ENCODE results near the gene TMEM163. TPM values are rescaled to one million over a fixed set of nuclear protein-coding genes. Genes with fewer than 3 reads are reported as not detected.

Gene TMEM163
- total and polyA plus RNA-seq, 7 donors, result 0.28 to 2.6 (median 1.1) TPM; not detected in 1

DNA sequence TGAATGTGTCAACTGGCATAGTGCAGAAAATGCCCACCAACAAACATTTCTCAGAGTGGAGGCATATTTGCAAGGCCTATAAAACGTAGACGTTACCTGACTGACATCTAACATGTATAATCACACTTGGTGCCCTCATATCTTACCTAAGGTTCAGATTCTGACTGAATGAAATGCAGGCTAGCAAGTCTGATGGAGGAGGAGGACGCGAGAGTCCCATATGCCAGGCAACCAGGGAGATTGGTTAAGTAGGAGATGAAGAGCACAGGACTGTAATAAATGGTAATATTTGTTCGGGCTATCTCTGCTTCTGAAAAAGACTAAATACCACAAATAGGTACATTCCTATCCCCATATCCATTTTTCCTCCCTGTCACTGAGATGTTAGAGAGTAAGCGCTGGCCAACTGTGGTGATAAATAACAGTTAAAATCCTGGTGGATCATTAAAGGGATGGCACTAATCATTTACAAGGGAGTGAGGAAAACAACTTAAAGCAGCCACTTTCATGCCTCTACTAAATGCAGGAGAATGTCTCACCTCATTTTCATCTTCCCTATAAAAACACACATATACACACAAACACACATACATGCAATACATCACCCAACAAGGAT lies 217.2 kb downstream of the TMEM163 start:
- Histone ChIP-seq H3K4me1 (no peaks in the 10 kb centered on the region), H3K27ac (no peak overlapping the region), H3K9me3 (no peaks in the 10 kb centered on the region), H3K4me3 (no peak overlapping the region), H3K27me3 (no peaks in the 10 kb centered on the region), H3K36me3 (no peaks in the 10 kb centered on the region)
- DNase-seq, result no peak
- intact Hi-C loops (cut with DNase I), result no loop called here
- 85% methylated on average over 6 of the region's 6 CpGs for WGBS, 2 donors
- TF ChIP-seq POLR2AphosphoS5 (IDR thresholded peaks at IDR 0.05) (no peak), EP300 (IDR thresholded peaks at IDR 0.05) (no peak), POLR2A (IDR thresholded peaks at IDR 0.05) (no peak)
- TF ChIP-seq, protein P1, sequence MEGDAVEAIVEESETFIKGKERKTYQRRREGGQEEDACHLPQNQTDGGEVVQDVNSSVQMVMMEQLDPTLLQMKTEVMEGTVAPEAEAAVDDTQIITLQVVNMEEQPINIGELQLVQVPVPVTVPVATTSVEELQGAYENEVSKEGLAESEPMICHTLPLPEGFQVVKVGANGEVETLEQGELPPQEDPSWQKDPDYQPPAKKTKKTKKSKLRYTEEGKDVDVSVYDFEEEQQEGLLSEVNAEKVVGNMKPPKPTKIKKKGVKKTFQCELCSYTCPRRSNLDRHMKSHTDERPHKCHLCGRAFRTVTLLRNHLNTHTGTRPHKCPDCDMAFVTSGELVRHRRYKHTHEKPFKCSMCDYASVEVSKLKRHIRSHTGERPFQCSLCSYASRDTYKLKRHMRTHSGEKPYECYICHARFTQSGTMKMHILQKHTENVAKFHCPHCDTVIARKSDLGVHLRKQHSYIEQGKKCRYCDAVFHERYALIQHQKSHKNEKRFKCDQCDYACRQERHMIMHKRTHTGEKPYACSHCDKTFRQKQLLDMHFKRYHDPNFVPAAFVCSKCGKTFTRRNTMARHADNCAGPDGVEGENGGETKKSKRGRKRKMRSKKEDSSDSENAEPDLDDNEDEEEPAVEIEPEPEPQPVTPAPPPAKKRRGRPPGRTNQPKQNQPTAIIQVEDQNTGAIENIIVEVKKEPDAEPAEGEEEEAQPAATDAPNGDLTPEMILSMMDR (IDR thresholded peaks at IDR 0.05), result no peak

DNA sequence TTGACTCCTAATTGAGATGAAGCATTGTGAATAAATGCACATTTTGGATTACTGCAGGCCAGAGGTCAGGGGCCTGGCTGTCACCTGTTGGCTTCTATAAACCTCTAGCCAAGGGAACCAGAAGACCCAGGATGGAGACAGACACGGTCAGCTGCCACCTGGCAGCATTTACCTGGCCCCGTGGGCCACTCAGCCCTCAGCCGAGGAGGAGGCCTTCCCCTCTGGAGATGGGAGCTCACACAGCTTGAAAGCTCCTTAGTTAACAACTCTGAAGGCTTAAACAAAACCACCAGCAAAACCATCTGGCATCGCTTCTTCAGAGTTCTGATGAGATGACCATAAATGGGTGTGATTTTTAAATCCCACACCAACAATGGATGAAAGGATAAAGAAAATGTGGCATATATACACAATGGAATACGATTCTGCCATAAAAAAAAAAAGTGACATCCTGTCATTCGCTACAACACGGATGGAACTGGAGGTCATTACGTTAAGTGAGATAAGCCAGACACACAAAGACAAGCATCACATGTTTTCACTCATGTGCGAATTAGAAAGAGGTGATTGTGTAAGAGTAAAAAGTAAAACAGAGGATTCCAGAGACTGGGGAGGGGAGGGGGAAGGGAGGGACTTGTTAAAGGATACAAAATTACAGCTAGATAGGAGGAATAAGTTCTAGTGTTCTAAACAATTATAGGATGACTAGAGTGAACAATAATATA lies 218.4 kb downstream of the TMEM163 start:
- no peaks in the 10 kb centered on the region for H3K36me3 ChIP-seq
- no peak for DNase-seq
- TF ChIP-seq POLR2AphosphoS5 (IDR thresholded peaks at IDR 0.05), result peak; percentile 12 to 74 (median 54)
- TF ChIP-seq, protein P1 (IDR thresholded peaks at IDR 0.05), result no peak
- TF ChIP-seq EP300 (IDR thresholded peaks at IDR 0.05), result no peak
- TF ChIP-seq POLR2A (IDR thresholded peaks at IDR 0.05), result no peak
- intact Hi-C loops (cut with DNase I), result no loop called here
- H3K4me1 ChIP-seq, result no peaks in the 10 kb centered on the region
- peak overlapping the region in 2 of 4 donors; percentile 7 to 24 for H3K27ac ChIP-seq
- H3K4me3 ChIP-seq, result no peak overlapping the region
- no peaks in the 10 kb centered on the region for H3K9me3 ChIP-seq
- no peaks in the 10 kb centered on the region for H3K27me3 ChIP-seq
- WGBS, 2 donors, result 59 to 72% methylated on average over 9 of the region's 9 CpGs

DNA sequence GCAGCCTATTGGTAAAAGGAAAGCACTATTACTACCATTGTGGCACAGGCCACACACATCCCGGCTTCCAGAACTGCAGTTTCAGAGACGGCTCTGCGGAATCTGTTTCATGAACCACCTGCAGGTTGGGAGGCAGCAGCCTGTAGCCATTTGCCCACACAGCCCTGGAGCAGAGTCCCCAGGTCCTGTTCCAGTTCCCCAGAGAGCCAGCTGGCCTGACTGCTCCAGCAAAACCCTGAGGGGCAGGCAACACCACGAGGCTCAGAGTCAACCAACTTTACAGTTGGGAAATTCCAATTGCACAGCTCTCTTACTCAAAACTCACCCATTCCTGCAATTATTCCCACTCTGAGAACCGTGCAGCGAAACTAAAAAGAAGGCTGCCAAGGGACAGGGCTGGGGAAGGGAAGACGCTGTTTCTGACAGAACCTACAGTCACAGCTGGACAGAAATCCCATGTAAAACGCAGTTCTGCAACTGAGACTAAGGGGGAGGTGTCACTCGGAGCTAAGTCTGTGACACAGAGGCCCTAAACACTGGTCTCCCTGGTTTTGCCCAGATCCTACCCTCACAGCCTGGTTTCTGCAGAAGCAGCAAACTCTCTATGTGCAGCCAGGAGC lies 219.4 kb downstream of the TMEM163 start:
- no peak for DNase-seq
- Histone ChIP-seq H3K9me3 (no peaks in the 10 kb centered on the region), H3K4me1 (no peaks in the 10 kb centered on the region), H3K36me3 (no peaks in the 10 kb centered on the region), H3K27ac (no peak overlapping the region), H3K27me3 (no peaks in the 10 kb centered on the region), H3K4me3 (no peak overlapping the region)
- intact Hi-C loops (cut with DNase I), result no loop called here
- 73 to 82% methylated on average over 9 of the region's 9 CpGs for WGBS, 2 donors
- TF ChIP-seq POLR2AphosphoS5 (IDR thresholded peaks at IDR 0.05) (no peak), EP300 (IDR thresholded peaks at IDR 0.05) (no peak), POLR2A (IDR thresholded peaks at IDR 0.05) (no peak)
- TF ChIP-seq, protein P1 (IDR thresholded peaks at IDR 0.05), result no peak

DNA sequence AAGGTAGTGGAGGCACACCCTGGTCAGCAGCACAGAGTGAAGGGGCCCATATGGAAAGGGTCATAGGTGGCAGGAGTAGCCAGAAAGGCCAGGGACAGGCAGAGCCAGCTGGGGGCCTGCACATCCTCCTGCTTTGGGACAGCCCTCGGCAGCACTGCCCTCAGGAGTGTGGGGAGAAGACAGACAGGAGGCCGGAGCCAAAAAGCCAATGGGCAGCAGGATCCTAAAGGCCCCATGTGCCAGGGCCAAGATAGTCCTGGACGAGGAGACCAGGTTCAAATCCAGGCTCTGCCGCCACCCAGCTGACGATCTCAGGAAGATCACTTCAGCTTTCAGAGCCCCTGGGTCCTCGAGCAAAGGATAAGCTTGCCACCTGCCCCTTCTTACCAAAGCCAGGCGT lies 220.1 kb downstream of the TMEM163 start:
- no peak overlapping the region for H3K4me3 ChIP-seq
- H3K27me3 ChIP-seq, result no peaks in the 10 kb centered on the region
- H3K9me3 ChIP-seq, result no peaks in the 10 kb centered on the region
- no peak for TF ChIP-seq POLR2A (IDR thresholded peaks at IDR 0.05)
- TF ChIP-seq POLR2AphosphoS5 (IDR thresholded peaks at IDR 0.05), result no peak
- TF ChIP-seq, protein P1 (IDR thresholded peaks at IDR 0.05), result no peak
- TF ChIP-seq EP300 (IDR thresholded peaks at IDR 0.05), result no peak
- no peaks in the 10 kb centered on the region for H3K4me1 ChIP-seq
- 82 to 86% methylated on average over 7 of the region's 7 CpGs for WGBS, 2 donors
- intact Hi-C loops (cut with DNase I), result no loop called here
- no peak for DNase-seq
- H3K27ac ChIP-seq, result no peak overlapping the region
- H3K36me3 ChIP-seq, result no peaks in the 10 kb centered on the region
